GM12891 (cell line): ENCODE measurements around the gene RNASEH2B.

Source experiments
- DNase-seq: peaks from one replicate; pipeline ENCODE4 v3.0.0; 2011; ENCODE audit warnings: low spot score; ENCODE audit not compliant: insufficient read length
- FAIRE-seq: peaks from 2 replicates; lab custom pipeline; 2011; peaks lifted over from hg19 to GRCh38; lab: Jason Lieb, UNC
- PAX5 ChIP-seq: IDR thresholded peaks from 2 replicates; pipeline ENCODE4 v1.6.1; 2011; ENCODE audit warnings: low read length, moderate library complexity, mild to moderate bottlenecking; ENCODE audit not compliant: insufficient read depth, severe bottlenecking
- POLR2A ChIP-seq: IDR thresholded peaks from 2 replicates; pipeline ENCODE4 v1.6.1; 2011; ENCODE audit warnings: low read depth, low read length, control low read depth
- POLR2AphosphoS5 ChIP-seq: IDR thresholded peaks from 2 replicates; pipeline ENCODE4 v1.6.1; 2011; ENCODE audit warnings: low read depth, low read length, control low read depth
- POU2F2 ChIP-seq: IDR thresholded peaks from 2 replicates; pipeline ENCODE4 v1.6.1; 2011; ENCODE audit warnings: low read depth, mild to moderate bottlenecking, control low read depth, low read length, moderate library complexity
- SPI1 ChIP-seq: IDR thresholded peaks from 2 replicates; pipeline ENCODE4 v1.6.1; 2011; ENCODE audit warnings: low read depth, low read length, control low read depth
- TAF1 ChIP-seq: IDR thresholded peaks from 2 replicates; pipeline ENCODE4 v1.6.1; 2011; ENCODE audit warnings: low read depth, low read length, control low read depth

The RNASEH2B gene

DNA sequence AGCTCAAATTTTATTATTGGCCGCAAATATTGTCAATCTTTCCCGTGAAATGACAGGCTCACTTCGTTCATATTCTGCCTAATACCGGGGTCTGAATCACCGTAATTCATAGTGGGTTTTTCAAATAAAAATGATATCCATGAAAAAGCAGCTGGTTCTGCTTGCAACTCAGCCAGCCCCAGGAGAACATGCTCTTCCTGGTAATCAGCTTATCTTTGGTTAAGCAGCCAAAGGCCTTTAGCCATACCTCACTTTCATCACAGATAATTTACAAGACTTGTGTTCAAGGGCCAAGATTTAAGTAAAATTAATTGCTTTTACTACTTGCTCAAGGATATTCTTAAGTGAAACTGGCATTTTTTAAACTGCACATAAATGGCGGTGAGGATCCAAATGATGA lies 22.5 kb downstream of the RNASEH2B start:
- FAIRE-seq (no peak), DNase-seq (no peak)
- TF ChIP-seq POLR2AphosphoS5 (no peak), POU2F2 (no peak), PAX5 (no peak), POLR2A (no peak), SPI1 (no peak), TAF1 (no peak)

DNA sequence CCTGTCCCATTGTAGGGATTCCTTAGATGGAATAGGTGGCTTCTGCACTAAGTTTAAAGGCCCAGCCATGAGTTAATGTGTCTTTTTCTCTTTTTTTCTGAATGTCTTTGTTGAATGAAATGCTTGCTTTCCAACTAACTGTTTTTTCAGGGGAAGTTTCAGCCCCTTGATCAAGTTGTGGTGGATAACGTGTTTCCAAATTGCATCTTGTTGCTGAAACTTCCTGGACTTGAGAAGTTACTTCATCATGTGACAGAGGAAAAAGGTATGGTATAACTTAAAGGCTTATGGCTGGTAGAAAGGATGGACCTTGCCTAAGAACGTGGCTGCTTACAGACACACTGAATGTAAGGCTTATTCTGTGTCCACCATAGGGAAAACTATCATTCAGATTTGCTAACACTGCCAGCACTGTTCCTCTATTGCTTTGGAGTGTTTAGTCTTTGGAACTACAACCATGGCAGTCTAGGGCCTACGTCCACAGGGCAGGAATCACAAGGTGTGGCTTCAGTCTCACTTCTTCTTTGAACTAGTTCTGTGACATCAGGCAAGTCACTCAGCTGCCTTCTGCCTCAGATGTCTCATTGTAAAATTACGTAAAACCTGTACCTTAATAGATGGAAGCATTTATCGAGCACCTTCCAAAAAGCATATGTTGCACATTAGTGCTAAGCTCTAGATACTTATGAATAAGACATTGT lies 25.3 kb downstream of the RNASEH2B start:
- DNase-seq (no peak), FAIRE-seq (no peak)
- TF ChIP-seq PAX5 (no peak), POLR2AphosphoS5 (no peak), POU2F2 (no peak), POLR2A (no peak), SPI1 (no peak), TAF1 (no peak)

DNA sequence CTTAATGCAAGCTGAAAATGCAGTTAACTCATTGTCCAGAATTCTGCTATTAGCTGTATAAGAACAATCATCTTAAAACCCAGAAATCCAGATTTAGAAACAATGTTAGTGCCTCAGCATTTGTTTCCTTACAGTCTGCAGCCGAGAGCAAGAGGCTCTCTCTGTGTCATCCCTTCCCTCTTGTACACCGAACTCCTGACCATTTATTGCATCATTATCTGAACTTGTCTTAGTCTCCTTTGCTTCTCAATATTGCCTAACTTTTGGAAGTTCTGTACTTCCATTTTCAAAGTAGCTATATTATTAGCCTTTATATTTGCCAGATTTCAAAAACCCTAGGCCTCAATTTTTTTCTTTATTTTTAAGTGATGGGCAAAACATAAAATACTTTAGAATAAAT lies 27.1 kb downstream of the RNASEH2B start:
- FAIRE-seq (no peak), DNase-seq (no peak)
- TF ChIP-seq PAX5 (no peak), POU2F2 (no peak), TAF1 (no peak), SPI1 (no peak), POLR2AphosphoS5 (no peak), POLR2A (no peak)

DNA sequence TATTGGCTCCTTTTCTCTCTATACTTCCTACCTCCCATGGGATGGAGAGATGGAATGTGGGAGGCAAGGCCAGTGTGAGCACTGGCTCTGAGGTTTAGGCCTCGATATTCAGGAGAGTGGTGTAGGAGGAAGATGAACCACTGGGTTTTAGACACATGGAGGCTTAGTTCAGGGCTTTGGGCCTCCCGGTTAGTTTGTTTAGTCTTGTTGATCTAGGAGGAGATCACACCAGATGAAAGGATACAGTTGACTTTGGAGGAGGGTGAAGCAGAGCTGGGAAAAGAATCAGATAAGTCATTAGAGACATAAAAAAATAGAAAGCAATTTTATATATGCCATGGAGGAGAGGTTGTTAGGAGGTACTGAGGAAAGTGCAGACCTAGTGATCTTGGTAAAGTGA lies 30.9 kb downstream of the RNASEH2B start:
- DNase-seq (no peak), FAIRE-seq (no peak)
- TF ChIP-seq POLR2A = no peak
- no peak for TF ChIP-seq POU2F2
- TF ChIP-seq POLR2AphosphoS5 = no peak
- TF ChIP-seq PAX5 = no peak
- no peak for TF ChIP-seq TAF1
- TF ChIP-seq SPI1 = no peak

DNA sequence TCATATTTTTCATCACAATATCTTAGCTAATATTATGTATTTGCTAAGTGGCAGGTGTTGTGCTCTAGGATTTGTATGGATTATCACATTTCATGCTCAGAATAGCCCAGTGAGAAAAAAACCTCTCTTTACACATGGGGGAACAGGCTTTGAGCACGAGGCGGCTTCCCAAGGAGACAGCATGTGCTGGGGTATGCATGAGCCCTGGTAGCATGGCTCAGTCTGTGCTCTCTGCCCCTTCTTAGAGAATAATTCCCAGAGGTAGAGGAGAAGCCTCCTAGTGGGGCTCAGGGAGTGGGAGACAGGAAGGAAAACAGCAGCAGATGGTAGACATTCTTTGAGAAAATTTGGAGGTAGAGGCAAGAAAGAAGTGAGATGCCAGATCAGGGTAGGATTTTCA lies 31.6 kb downstream of the RNASEH2B start:
- FAIRE-seq (no peak), DNase-seq (no peak)
- TF ChIP-seq SPI1 (no peak), POLR2A (no peak), POLR2AphosphoS5 (no peak), TAF1 (no peak), POU2F2 (no peak), PAX5 (no peak)

DNA sequence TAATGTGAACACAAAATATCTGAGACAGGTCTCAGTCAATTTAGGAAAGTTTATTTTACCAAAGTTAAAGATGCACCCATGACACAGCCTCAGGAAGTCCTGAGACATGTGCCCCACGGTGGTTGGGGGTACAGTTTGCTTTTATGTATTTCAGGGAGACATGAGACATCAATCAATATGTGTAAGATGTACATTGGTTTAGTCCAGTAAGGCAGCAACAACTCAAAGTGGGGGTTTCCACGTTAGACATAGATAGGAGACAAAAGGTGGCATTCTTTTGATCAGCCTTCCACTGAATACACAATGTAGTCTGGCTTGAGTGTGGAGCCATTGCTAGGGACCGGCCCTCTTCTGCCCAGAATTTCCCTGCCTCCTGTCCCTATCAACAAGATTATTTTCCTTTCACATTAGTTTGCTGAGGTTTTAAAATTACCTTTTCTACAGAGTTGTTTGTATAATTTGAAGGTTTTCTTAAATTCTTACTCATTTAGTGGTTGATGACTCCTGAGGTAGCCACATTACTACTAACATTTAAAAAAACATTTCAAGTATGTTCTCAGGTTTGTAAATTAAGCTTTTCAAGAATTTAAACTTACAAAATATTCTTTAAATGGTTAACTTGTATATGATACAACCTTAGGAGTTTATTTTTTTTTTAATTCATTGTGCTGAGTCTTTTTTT lies 33.2 kb downstream of the RNASEH2B start:
- DNase-seq = no peak
- no peak for FAIRE-seq
- TF ChIP-seq TAF1 (no peak), POLR2A (no peak), POU2F2 (no peak), SPI1 (no peak), PAX5 (no peak), POLR2AphosphoS5 (no peak)

DNA sequence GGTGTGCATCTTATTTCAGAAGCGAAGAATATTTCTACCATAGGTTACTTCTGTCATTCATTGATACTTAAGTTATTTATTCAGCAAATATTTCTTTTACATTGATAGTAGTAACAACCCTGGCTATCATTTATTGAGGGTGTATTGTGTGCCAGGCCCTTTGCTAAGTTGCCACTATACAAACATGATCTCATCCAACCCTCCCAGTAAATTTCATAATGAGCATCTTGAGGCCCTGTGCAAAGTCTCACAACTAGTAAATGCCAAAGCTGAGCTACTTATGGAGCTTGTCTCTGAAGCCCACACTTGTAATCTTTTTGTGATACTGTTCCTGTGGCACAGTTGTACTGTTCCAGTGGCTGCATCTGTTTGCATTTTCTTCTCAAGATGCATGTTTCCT lies 36.1 kb downstream of the RNASEH2B start:
- DNase-seq (no peak), FAIRE-seq (no peak)
- no peak for TF ChIP-seq TAF1
- TF ChIP-seq POU2F2 = no peak
- TF ChIP-seq POLR2A = no peak
- no peak for TF ChIP-seq PAX5
- no peak for TF ChIP-seq POLR2AphosphoS5
- no peak for TF ChIP-seq SPI1

DNA sequence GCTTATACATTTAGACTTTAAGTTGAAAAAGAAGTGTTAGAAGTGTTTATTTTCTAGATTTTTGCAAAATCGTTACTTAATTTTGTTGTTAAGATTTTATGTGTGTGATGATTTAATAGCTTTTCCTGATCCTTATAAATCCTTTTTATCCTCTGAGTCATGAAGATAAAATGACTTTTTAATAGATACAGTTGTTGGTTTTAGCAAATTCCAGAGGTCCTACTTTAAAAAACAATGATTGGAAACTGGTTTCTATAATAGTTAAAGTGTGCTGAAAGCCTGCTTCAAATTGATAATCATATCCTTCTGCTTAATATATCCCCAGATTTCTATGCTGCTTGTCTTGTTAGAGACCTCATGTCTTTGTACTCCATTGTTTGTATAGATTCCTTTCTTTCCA lies 39.0 kb downstream of the RNASEH2B start:
- no peak for FAIRE-seq
- no peak for DNase-seq
- TF ChIP-seq SPI1 (no peak), POLR2A (no peak), PAX5 (no peak), POLR2AphosphoS5 (no peak), TAF1 (no peak)

DNA sequence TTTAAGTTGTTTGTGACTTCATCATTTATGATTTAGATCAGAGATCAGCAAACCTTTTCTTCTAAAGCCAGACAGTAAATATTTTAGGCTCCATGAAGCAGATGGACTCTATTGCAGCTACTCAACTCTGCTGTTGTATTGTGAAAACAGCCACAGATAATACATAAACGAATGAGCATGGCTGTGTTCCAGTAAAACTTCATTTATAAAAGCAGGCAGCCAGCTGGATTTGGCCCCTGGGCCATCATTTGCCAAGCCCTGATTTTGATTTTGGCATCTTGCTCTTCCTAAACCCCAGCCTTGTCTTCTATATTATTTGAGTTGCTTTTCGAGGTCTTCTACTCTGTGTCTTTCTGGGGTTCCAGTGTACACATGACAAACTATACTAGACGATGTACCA lies 41.3 kb downstream of the RNASEH2B start:
- no peak for TF ChIP-seq POLR2AphosphoS5
- DNase-seq (no peak), FAIRE-seq (no peak)

DNA sequence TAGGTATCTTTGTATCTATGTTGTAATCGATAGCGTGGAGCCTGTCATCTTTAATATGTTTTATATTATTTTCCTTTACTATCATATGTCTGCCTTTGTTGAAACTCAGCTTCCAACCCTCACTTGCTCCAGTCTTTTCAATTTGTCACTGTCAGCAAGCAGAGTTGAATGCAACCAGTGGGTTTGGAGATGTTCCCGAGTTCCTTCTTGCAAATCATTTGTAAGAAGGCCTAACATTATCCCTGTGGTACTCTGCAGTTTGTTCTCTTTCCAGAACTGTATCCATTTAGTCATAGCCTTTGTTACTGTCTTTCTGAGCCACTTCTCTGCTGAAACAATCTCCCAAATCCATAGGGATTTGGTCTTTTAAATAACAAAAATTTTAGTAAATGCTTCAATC lies 41.8 kb downstream of the RNASEH2B start:
- FAIRE-seq (no peak), DNase-seq (no peak)
- TF ChIP-seq POLR2A (no peak), POLR2AphosphoS5 (no peak), POU2F2 (no peak), PAX5 (no peak)

DNA sequence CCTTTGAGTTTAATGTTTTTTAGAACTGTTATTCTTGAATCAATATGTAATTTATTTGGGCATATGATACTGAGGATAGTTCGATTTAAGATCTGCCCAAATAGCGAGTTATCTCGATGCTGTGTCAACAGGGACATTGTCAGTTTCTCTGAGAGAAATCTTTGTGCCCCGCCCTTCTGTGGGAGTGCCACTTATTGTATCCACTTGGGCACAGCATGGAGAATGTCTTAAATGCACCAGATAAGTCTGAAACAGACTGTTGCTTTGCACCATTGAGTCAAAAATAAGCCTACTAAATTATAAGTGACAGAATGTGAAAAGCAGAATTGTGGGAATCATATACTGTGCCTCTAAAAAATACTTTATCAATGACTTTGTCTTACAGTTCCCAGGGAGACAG lies 45.6 kb downstream of the RNASEH2B start:
- no peak for TF ChIP-seq POU2F2
- no peak for TF ChIP-seq PAX5
- no peak for TF ChIP-seq SPI1
- no peak for TF ChIP-seq POLR2AphosphoS5
- no peak for TF ChIP-seq TAF1
- TF ChIP-seq POLR2A = no peak
- FAIRE-seq = no peak
- DNase-seq = no peak
